Transverse colon (tissue), 4 donors: Measurements from ENCODE around the gene RNF168. TPM values are rescaled to one million over a fixed set of nuclear protein-coding genes. Genes with fewer than 3 reads are reported as not detected.
"Not testable (repeated sequence)": the region's sequence is repeated elsewhere in the genome, so short reads cannot be mapped to it uniquely, and the experiment has no call there.

Source experiments
- DNase-seq: peaks from one replicate; pipeline ENCODE4 v3.0.0-alpha.2; 2019
- H3K27ac ChIP-seq, 4 donors: fragments of 200-600 bp; sonication (generic); 2 replicates each; pipeline ENCODE4 v1.5.1; 2016 to 2018; ENCODE audit warnings: inconsistent platforms in 4 of 4
- H3K27me3 ChIP-seq: fragments of 200-600 bp; sonication (generic); 2 replicates; pipeline ENCODE4 v1.5.1; 2017; ENCODE audit warnings: inconsistent platforms
- H3K36me3 ChIP-seq, 4 donors: fragments of 200-600 bp; sonication (generic); 2 replicates each; pipeline ENCODE4 v1.5.1; 2017 to 2019; ENCODE audit warnings: inconsistent platforms in 4 of 4
- H3K4me1 ChIP-seq, 4 donors: fragments of 200-600 bp; sonication (generic); 2 replicates each; pipeline ENCODE4 v1.5.1; 2017 to 2020; ENCODE audit warnings: inconsistent platforms in 4 of 4
- H3K4me3 ChIP-seq, 4 donors: fragments of 200-600 bp; sonication (generic); 1 replicate in 1 of 4; 2 replicates in 3 of 4; pipeline versions ENCODE4 v1.5.1 to v1.6.1; 2017 to 2019; ENCODE audit warnings: inconsistent platforms in 4 of 4
- H3K9me3 ChIP-seq, 2 donors: fragments of 200-600 bp; sonication (generic); 2 replicates each; pipeline ENCODE4 v1.5.1; 2017 to 2019; ENCODE audit warnings: inconsistent platforms in 2 of 2
- CTCF ChIP-seq, 5 experiments: fragments of 200-600 bp in 3 of 5; fragments of 450-650 bp in 2 of 5; sonication (generic) in 3 of 5; IDR thresholded peaks; 1 replicate in 2 of 5; 2 replicates in 3 of 5; pipeline ENCODE4 v1.5.1; 2016 to 2017; ENCODE audit warnings: antibody characterized with exemption in 5 of 5, inconsistent platforms in 3 of 5, mild to moderate bottlenecking in 2 of 5, moderate library complexity in 1 of 5
- EP300 ChIP-seq: sonication (generic); formaldehyde crosslinking; IDR thresholded peaks from one replicate; pipeline ENCODE4 v1.6.1; 2017; ENCODE audit warnings: antibody characterized with exemption, low read depth
- POLR2A ChIP-seq: fragments of 450-650 bp; IDR thresholded peaks from one replicate; pipeline ENCODE4 v1.6.1; 2016; ENCODE audit warnings: antibody characterized with exemption, mild to moderate bottlenecking, moderate library complexity
- POLR2AphosphoS5 ChIP-seq, 3 donors: sonication (generic); formaldehyde crosslinking; IDR thresholded peaks; one replicate each; pipeline ENCODE4 v1.6.1; 2016; ENCODE audit warnings: antibody characterized with exemption in 3 of 3
- WGBS, 2 donors: methylation state at CpG; one replicate each; pipeline ENCODE4 v1.1.5; 2018; ENCODE audit warnings: low coverage in 1 of 2; 5-methylcytosine and 5-hydroxymethylcytosine counted together
- in situ Hi-C, 4 donors: fragments of 200-750 bp; cut with MboI; loops; one replicate each; pipeline versions ENCODE4 v1.15.0 to v1.15.1; 2017; ENCODE audit warnings: low sequenced_read_pairs in 3 of 4, low pct_ligation_motif_present in 1 of 4, low pct_unique_long_range_greater_than_20kb in 1 of 4
- intact Hi-C: fragments of 100-400 bp; cut with DNase I; formaldehyde crosslinking; loops from one replicate; pipeline ENCODE4 v1.15.1; 2023; ENCODE audit warnings: low total_unique reads
- total RNA-seq, 4 donors: library from RNA; depleted of rRNA; stranded (reverse); fragments of >200 nt; gene quantifications; one replicate each; pipeline ENCODE4 v1.1.0, GENCODE V29; 2016

The RNF168 gene
- total RNA-seq, 4 donors from 2014 or later: 17.3 to 221 (median 19.5) TPM

GRCh38 chr3:196506687-196507086, 3.1 kb upstream of the RNF168 start:
- intact Hi-C loops (loop anchor here (10.0 kb wide), 1 partner anchor 72 kb away; the partner anchor contains the start of gene UBXN7), in situ Hi-C loops (loop anchor here in 2 of 4 donors (25.0 kb wide), 1 partner anchor 244 kb away; no protein-coding TSS in a partner anchor)
- Histone ChIP-seq H3K4me3 (no peak overlapping the region), H3K27ac (no peak overlapping the region), H3K4me1 (peaks cover 0 to 7% (median 2%) of the 10 kb centered on the region in 4 donors), H3K9me3 (no peaks in the 10 kb centered on the region), H3K27me3 (no peaks in the 10 kb centered on the region), H3K36me3 (no peaks in the 10 kb centered on the region)
- no peak for DNase-seq
- TF ChIP-seq EP300 (no peak), CTCF (IDR thresholded peaks at IDR 0.05) (no peak), POLR2AphosphoS5 (IDR thresholded peaks at IDR 0.05) (no peak), POLR2A (no peak)
- 85 to 90% methylated on average over 8 of the region's 8 CpGs for WGBS, 2 donors

DNA sequence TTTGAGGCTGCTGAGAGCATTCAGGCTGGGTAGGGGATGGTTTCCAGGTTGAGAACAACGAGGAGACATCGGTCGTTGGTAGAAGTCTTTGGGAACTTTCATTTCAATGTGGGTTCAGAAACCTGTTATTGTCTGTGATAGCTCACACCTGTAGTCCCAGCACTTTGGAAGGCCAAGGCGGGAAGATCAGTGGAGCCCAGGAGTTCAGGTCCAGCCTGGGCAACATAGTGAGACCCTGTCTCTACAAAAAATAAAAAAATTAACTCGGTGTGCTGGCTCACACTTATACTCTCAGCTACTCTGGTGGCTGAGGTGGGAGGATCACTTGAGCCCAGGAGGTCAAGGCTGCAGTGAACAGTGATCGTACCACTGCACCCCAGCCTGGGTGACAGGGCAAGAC, 988 bp upstream of the RNF168 start:
- intact Hi-C loops (loop anchor here (10.0 kb wide), 1 partner anchor 70 kb away; the partner anchor contains the start of gene UBXN7), in situ Hi-C loops (loop anchor here in 2 of 4 donors (25.0 kb wide), 1 partner anchor 242 kb away; no protein-coding TSS in a partner anchor)
- Histone ChIP-seq H3K27me3 (no peaks in the 10 kb centered on the region), H3K9me3 (no peaks in the 10 kb centered on the region), H3K36me3 (no peaks in the 10 kb centered on the region), H3K4me1 (peaks cover 0 to 28% (median 14%) of the 10 kb centered on the region in 4 donors), H3K4me3 (no peak overlapping the region), H3K27ac (peak overlapping the region in 3 of 4 donors; percentile 96 to 99 (median 98))
- WGBS, 2 donors: 93 to 97% methylated on average over 5 to 6 of the region's 6 CpGs
- TF ChIP-seq POLR2A (no peak), CTCF (IDR thresholded peaks at IDR 0.05) (no peak), POLR2AphosphoS5 (IDR thresholded peaks at IDR 0.05) (no peak), EP300 (no peak)
- DNase-seq: no peak

- peak overlapping the region in 3 of 4 donors; percentile 81 to 93 (median 90) for H3K4me3 ChIP-seq
- not testable (repeated sequence) for H3K27me3 ChIP-seq, DNase-seq, H3K9me3 ChIP-seq, H3K36me3 ChIP-seq
- 21% methylated on average over 7 of the region's 7 CpGs; no CpG with 5 or more reads in 1 of the 2 donors for WGBS, 2 donors
- intact Hi-C loops: loop anchor here (10.0 kb wide), 1 partner anchor 69 kb away; the partner anchor contains the start of gene UBXN7
- peaks cover 0 to 31% (median 18%) of the 10 kb centered on the region in 4 donors for H3K4me1 ChIP-seq
- H3K27ac ChIP-seq: peak overlapping the region; percentile 96 to 99 (median 98)
- in situ Hi-C loops: loop anchor here in 2 of 4 donors (25.0 kb wide), 1 partner anchor 242 kb away; no protein-coding TSS in a partner anchor
Observed at GRCh38 chr3:196504077-196504398, 470 bp upstream of the RNF168 start.

DNA sequence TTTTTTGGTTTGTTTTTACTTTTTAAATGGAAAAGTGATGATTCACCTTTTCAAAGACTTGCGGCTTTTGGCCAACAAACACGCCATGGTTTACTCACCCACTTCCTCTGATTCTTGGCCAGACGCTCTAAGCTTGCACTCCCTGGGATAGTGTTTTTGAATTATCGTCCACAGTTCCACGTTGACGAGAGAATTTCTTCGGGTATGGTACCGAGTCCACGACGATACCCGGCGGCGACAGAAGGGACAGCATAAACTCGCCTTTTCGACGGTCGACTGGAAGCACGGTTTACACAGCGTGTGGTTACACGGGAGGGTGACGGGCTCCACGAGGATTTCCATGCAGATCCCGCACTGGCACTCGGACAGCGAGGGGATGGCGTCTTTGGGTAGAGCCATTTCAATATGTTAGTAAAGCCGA, 783 bp downstream of the RNF168 start:
- H3K4me3 ChIP-seq: peak overlapping the region; percentile 69 to 93 (median 86)
- intact Hi-C loops: loop anchor here (10.0 kb wide), 1 partner anchor 68 kb away; the partner anchor contains the start of gene UBXN7
- no peaks in the 10 kb centered on the region for H3K36me3 ChIP-seq
- TF ChIP-seq EP300: no peak
- TF ChIP-seq POLR2A: no peak
- TF ChIP-seq CTCF (IDR thresholded peaks at IDR 0.05): peak in 2 of 5 experiments; percentile 15 to 23
- TF ChIP-seq POLR2AphosphoS5 (IDR thresholded peaks at IDR 0.05): peak in 2 of 3 donors; percentile 37 to 62
- in situ Hi-C loops: loop anchor here in 2 of 4 donors (25.0 kb wide), 1 partner anchor 240 kb away; no protein-coding TSS in a partner anchor
- WGBS, 2 donors: 0% methylated on average over 3 to 27 of the region's 27 CpGs
- H3K27ac ChIP-seq: peak overlapping the region; percentile 96 to 99 (median 98)
- no peaks in the 10 kb centered on the region for H3K9me3 ChIP-seq
- H3K27me3 ChIP-seq: no peaks in the 10 kb centered on the region
- H3K4me1 ChIP-seq: peaks cover 0 to 39% (median 18%) of the 10 kb centered on the region in 4 donors
- peak; percentile 57 for DNase-seq
